ENCODE measurements around the gene SLC30A1. TPM values are rescaled to one million over a fixed set of nuclear protein-coding genes. Genes with fewer than 3 reads are reported as not detected.
"Not testable (repeated sequence)": the region's sequence is repeated elsewhere in the genome, so short reads cannot be mapped to it uniquely, and the experiment has no call there.

The SLC30A1 gene
- polyA plus RNA-seq, 1 of the 3 experiments (the other 2 are of a cell fraction) = 6.9 TPM

DNA sequence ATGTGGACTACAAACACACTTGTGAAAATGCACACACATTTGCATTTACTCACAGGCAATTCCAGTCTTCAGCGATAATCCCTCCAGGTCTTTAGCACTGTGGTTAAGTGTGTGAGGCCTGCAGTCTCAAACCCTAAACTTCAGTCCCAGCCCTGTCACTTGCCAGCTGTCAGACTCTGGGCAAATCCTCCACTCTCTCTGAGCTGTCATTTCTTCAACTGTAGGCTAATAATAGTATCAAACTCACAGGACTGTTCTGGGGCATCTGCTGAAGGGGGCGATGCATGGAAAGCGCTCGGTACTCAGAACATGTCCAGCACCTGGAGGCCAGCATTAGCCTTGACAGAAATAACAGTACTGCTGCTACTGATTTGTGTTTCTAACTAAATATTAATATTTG, 48.3 kb upstream of the SLC30A1 start:
- Histone ChIP-seq H3K79me2 (ENCODE audit: insufficient read depth) (no peaks in the 10 kb centered on the region), H3K4me3 (ENCODE audit: low read depth in 2 of 2, low read length in 1 of 2) (no peak overlapping the region), H3K9ac (no peak overlapping the region), H3F3A (replicated peaks; ENCODE audit: insufficient read depth) (no peaks in the 10 kb centered on the region), H4K20me1 (ENCODE audit: insufficient read depth) (no peaks in the 10 kb centered on the region), H3K27ac (ENCODE audit: low read depth in 2 of 2, low read length in 1 of 2) (no peak overlapping the region), H2AFZ (ENCODE audit: low read depth) (no peak overlapping the region), H3K4me2 (no peak overlapping the region), H3K9me3 (no peaks in the 10 kb centered on the region), H3K27me3 (ENCODE audit: insufficient read depth) (no peaks in the 10 kb centered on the region), H3K4me1 (ENCODE audit: control insufficient read depth in 1 of 2, insufficient read depth in 2 of 2, low read depth in 1 of 2, low read length in 1 of 2) (peaks cover 0 to 9% of the 10 kb centered on the region in 2 experiments; a peak in 1 of 4 replicates), H3K36me3 (replicated peaks in 1 of 2; ENCODE audit: control insufficient read depth in 1 of 2, insufficient read depth in 2 of 2, low read length in 1 of 2) (no peaks in the 10 kb centered on the region), H3K9me2 (no peaks in the 10 kb centered on the region)
- ChIA-PET CTCF (no interaction called here), POLR2A (no interaction called here)
- DNase-seq = no peak
- 100% methylated on average over 4 of the region's 4 CpGs for WGBS (ENCODE audit: low lambda C conversion rate)
- TF ChIP-seq FOXJ3 (CRISPR knock-in tag; IDR thresholded peaks at IDR 0.05) = no peak
- TF ChIP-seq RFX5 (IDR thresholded peaks at IDR 0.05; ENCODE audit: low read length) = no peak
- no peak for TF ChIP-seq JUND (IDR thresholded peaks at IDR 0.05)
- TF ChIP-seq, protein P1, sequence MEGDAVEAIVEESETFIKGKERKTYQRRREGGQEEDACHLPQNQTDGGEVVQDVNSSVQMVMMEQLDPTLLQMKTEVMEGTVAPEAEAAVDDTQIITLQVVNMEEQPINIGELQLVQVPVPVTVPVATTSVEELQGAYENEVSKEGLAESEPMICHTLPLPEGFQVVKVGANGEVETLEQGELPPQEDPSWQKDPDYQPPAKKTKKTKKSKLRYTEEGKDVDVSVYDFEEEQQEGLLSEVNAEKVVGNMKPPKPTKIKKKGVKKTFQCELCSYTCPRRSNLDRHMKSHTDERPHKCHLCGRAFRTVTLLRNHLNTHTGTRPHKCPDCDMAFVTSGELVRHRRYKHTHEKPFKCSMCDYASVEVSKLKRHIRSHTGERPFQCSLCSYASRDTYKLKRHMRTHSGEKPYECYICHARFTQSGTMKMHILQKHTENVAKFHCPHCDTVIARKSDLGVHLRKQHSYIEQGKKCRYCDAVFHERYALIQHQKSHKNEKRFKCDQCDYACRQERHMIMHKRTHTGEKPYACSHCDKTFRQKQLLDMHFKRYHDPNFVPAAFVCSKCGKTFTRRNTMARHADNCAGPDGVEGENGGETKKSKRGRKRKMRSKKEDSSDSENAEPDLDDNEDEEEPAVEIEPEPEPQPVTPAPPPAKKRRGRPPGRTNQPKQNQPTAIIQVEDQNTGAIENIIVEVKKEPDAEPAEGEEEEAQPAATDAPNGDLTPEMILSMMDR (IDR thresholded peaks at IDR 0.05) = no peak
- TF ChIP-seq GABPA (IDR thresholded peaks at IDR 0.05; ENCODE audit: low read depth) = no peak
- no peak for TF ChIP-seq RCOR1 (IDR thresholded peaks at IDR 0.05; ENCODE audit: low read length)
- no peak for TF ChIP-seq POLR2AphosphoS5 (IDR thresholded peaks at IDR 0.05; ENCODE audit: low read depth, low read length)
- TF ChIP-seq FOXM1 (IDR thresholded peaks at IDR 0.05; ENCODE audit: low read depth) = no peak
- TF ChIP-seq FOSL2 (IDR thresholded peaks at IDR 0.05; ENCODE audit: borderline replicate concordance, low read depth) = no peak
- TF ChIP-seq USF1 (IDR thresholded peaks at IDR 0.05; ENCODE audit: borderline replicate concordance, low read depth) = no peak
- no peak for TF ChIP-seq NRF1 (IDR thresholded peaks at IDR 0.05; ENCODE audit: low read depth, low read length)

DNA sequence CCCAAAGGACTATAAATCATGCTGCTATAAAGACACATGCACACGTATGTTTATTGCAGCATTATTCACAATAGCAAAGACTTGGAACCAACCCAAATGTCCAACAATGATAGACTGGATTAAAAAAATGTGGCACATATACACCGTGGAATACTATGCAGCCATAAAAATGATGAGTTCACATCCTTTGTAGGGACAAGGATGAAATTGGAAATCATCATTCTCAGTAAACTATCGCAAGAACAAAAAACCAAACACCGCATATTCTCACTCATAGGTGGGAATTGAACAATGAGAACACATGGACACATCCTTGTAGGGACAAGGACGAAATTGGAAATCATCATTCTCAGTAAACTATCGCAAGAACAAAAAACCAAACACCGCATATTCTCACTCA, 46.9 kb upstream of the SLC30A1 start:
- H3K4me2 ChIP-seq; H3F3A ChIP-seq (replicated peaks; ENCODE audit: insufficient read depth); H3K79me2 ChIP-seq (ENCODE audit: insufficient read depth); H3K9ac ChIP-seq; DNase-seq; H4K20me1 ChIP-seq (ENCODE audit: insufficient read depth); CTCF ChIA-PET; H3K27me3 ChIP-seq (ENCODE audit: insufficient read depth); H3K36me3 ChIP-seq (replicated peaks in 1 of 2; ENCODE audit: control insufficient read depth in 1 of 2, insufficient read depth in 2 of 2, low read length in 1 of 2); H2AFZ ChIP-seq (ENCODE audit: low read depth); H3K9me3 ChIP-seq; H3K9me2 ChIP-seq; H3K27ac ChIP-seq (ENCODE audit: low read depth in 2 of 2, low read length in 1 of 2); POLR2A ChIA-PET; H3K4me3 ChIP-seq (ENCODE audit: low read depth in 2 of 2, low read length in 1 of 2); H3K4me1 ChIP-seq (ENCODE audit: control insufficient read depth in 1 of 2, insufficient read depth in 2 of 2, low read depth in 1 of 2, low read length in 1 of 2): not testable (repeated sequence)
- WGBS (ENCODE audit: low lambda C conversion rate) = 91% methylated on average over 6 of the region's 7 CpGs

DNA sequence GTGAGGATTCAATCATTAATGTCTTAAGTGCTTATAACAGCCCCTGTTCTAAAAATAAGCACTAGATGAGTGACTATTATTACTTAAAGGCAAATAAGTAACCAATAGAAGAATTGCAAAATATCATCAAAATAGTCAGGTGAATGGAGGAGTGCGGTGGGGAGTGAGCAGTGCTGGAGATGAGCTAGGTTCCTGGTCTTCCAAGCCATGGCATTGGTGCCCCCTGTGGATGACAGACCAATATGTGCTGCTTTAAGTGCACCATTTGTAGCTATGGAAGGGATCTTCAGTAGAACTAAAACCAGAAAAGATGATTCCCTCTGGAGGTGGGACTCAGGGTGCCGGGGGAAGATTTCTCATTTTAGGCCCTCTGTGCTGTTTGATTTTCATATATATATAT, 46.1 kb upstream of the SLC30A1 start:
- H3K9me3 ChIP-seq = no peaks in the 10 kb centered on the region
- peak; percentile 48 for DNase-seq

More for the DNA sequence above, 46.1 kb upstream of the SLC30A1 start:
- Histone ChIP-seq H3K27ac (ENCODE audit: low read depth in 2 of 2, low read length in 1 of 2) (no peak overlapping the region), H2AFZ (ENCODE audit: low read depth) (no peak overlapping the region), H3K4me1 (ENCODE audit: control insufficient read depth in 1 of 2, insufficient read depth in 2 of 2, low read depth in 1 of 2, low read length in 1 of 2) (peaks cover 0 to 1% of the 10 kb centered on the region in 2 experiments; a peak in 1 of 4 replicates), H3K9ac (no peak overlapping the region), H3K27me3 (ENCODE audit: insufficient read depth) (no peaks in the 10 kb centered on the region), H3K4me3 (ENCODE audit: low read depth in 2 of 2, low read length in 1 of 2) (no peak overlapping the region), H3K9me2 (no peaks in the 10 kb centered on the region), H3K79me2 (ENCODE audit: insufficient read depth) (no peaks in the 10 kb centered on the region), H4K20me1 (ENCODE audit: insufficient read depth) (no peaks in the 10 kb centered on the region), H3K36me3 (replicated peaks in 1 of 2; ENCODE audit: control insufficient read depth in 1 of 2, insufficient read depth in 2 of 2, low read length in 1 of 2) (no peaks in the 10 kb centered on the region), H3F3A (replicated peaks; ENCODE audit: insufficient read depth) (no peaks in the 10 kb centered on the region), H3K4me2 (no peak overlapping the region)
- 71% methylated on average over 2 of the region's 2 CpGs for WGBS (ENCODE audit: low lambda C conversion rate)
- TF ChIP-seq, protein P1 (IDR thresholded peaks at IDR 0.05) = peak; percentile 54
- no peak for TF ChIP-seq TCF12 (IDR thresholded peaks at IDR 0.05)
- no peak for TF ChIP-seq RCOR1 (IDR thresholded peaks at IDR 0.05; ENCODE audit: low read length)
- peak; percentile 40; the same call in 1 of the 2 replicates for TF ChIP-seq SMC3 (IDR thresholded peaks at IDR 0.05; ENCODE audit: low read depth, low read length)
- peak; percentile 65 for TF ChIP-seq RAD21 (IDR thresholded peaks at IDR 0.05; ENCODE audit: low read length)
- no peak for TF ChIP-seq FOSL2 (IDR thresholded peaks at IDR 0.05; ENCODE audit: borderline replicate concordance, low read depth)
- TF ChIP-seq GABPA (IDR thresholded peaks at IDR 0.05; ENCODE audit: low read depth) = no peak
- no peak for TF ChIP-seq JUND (IDR thresholded peaks at IDR 0.05)
- POLR2A ChIA-PET = no interaction called here
- CTCF ChIA-PET = interaction anchor here (0.6 to 1.1 kb wide), 5 partner anchors 17 to 1132 kb away, joined by 3 read pairs; no protein-coding TSS in a partner anchor

Measured in SK-N-SH (cell line).